Colonic mucosa (tissue), 4 donors: Measurements from ENCODE around the gene EPC2. TPM values are rescaled to one million over a fixed set of nuclear protein-coding genes. Genes with fewer than 3 reads are reported as not detected.

ENCODE experiments used
- DNase-seq: peaks from one replicate; pipeline ENCODE4 v3.0.0-alpha.2; 2020
- H3K27ac ChIP-seq: fragments of 200-600 bp; one replicate; pipeline ENCODE4 v1.8.0; 2021
- H3K27me3 ChIP-seq: fragments of 200-600 bp; one replicate; pipeline ENCODE4 v1.8.0; 2021
- H3K36me3 ChIP-seq: fragments of 200-600 bp; one replicate; pipeline ENCODE4 v1.8.0; 2021
- H3K4me1 ChIP-seq: fragments of 200-600 bp; one replicate; pipeline ENCODE4 v1.8.0; 2021; ENCODE audit warnings: mild to moderate bottlenecking
- H3K4me3 ChIP-seq: fragments of 200-600 bp; one replicate; pipeline ENCODE4 v1.8.0; 2021
- H3K9ac ChIP-seq, 2 donors: one replicate each; pipeline ENCODE4 v1.7.0; 2013; ENCODE audit warnings: control low read depth in 2 of 2, low read depth in 2 of 2, low read length in 2 of 2
- H3K9me3 ChIP-seq: fragments of 200-600 bp; one replicate; pipeline ENCODE4 v1.8.0; 2021
- CTCF ChIP-seq: fragments of 200-600 bp; IDR thresholded peaks from one replicate; pipeline ENCODE4 v1.8.0; 2022; ENCODE audit warnings: antibody characterized with exemption, mild to moderate bottlenecking
- intact Hi-C: fragments of 100-400 bp; cut with DNase I; formaldehyde crosslinking; loops from one replicate; pipeline ENCODE4 v1.14.1; 2022
- total RNA-seq, 2 donors: library from RNA; stranded (reverse); fragmentation: NEBNext Ultra II Directional in 1 of 2; extraction: Animal tissue kit (Norgen Biotek cat#: 25700) in 1 of 2; gene quantifications; one replicate each; pipeline ENCODE4 v1.2.1, GENCODE V29; 2021
- donor health status: healthy.
- donor health status: DM: no; HTN: no; CAD: no.
- donor health status: DM: no; HTN: no; CAD: no.

Gene EPC2
- total RNA-seq, 2 donors from 2014 or later: 18.4 to 20.7 TPM

DNA sequence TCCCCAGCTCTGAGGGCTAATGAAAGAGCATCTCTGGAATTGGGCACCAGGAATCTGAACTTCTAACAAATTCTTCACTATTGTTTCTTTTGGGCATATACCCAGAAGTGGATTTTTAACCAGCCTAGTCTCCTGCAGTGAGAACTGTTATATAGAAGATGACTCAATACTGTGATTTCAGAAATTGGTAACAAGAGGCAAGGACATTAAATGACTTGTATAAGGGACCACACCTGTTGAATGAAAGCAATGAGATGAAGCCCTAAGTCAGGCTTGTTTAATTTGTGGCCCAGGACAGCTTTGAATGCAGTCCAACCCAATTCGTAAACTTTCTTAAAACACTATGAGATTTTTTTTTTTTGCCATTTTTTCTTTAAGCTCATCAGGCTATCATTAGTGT, 57.9 kb downstream of the EPC2 start:
- no peak for TF ChIP-seq CTCF
- Histone ChIP-seq H3K4me1 (no peaks in the 10 kb centered on the region), H3K36me3 (no peaks in the 10 kb centered on the region)

DNA sequence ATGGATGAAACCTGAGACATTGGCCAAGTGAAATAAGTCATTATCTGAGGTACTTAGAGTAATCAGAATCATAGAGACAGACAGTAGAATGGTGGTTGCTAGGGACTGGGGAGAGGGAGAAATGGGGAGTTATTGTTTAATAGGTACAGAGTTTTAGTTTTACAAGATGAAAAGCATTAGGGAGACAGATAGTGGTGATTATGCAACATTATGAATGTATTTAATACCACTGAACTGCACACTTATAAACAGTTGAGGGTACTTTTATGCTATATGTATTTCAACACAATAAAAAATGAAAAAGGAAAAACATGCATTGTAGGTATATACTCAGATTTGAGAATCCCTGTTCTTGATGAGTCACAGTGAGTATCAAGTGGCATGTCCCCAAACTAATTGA, 59.7 kb downstream of the EPC2 start:
- H3K9ac ChIP-seq: no peak overlapping the region
- no peaks in the 10 kb centered on the region for H3K27me3 ChIP-seq
- no peaks in the 10 kb centered on the region for H3K36me3 ChIP-seq
- no peaks in the 10 kb centered on the region for H3K4me1 ChIP-seq
- TF ChIP-seq CTCF: no peak
- intact Hi-C loops: no loop called here
- H3K9me3 ChIP-seq: no peaks in the 10 kb centered on the region
- no peak for DNase-seq
- no peak overlapping the region for H3K27ac ChIP-seq
- H3K4me3 ChIP-seq: no peak overlapping the region

More for the DNA sequence above, 57.9 kb downstream of the EPC2 start:
- intact Hi-C loops: no loop called here
- Histone ChIP-seq H3K27me3 (no peaks in the 10 kb centered on the region), H3K4me3 (no peak overlapping the region), H3K9ac (no peak overlapping the region), H3K27ac (no peak overlapping the region), H3K9me3 (no peaks in the 10 kb centered on the region)
- DNase-seq: no peak

DNA sequence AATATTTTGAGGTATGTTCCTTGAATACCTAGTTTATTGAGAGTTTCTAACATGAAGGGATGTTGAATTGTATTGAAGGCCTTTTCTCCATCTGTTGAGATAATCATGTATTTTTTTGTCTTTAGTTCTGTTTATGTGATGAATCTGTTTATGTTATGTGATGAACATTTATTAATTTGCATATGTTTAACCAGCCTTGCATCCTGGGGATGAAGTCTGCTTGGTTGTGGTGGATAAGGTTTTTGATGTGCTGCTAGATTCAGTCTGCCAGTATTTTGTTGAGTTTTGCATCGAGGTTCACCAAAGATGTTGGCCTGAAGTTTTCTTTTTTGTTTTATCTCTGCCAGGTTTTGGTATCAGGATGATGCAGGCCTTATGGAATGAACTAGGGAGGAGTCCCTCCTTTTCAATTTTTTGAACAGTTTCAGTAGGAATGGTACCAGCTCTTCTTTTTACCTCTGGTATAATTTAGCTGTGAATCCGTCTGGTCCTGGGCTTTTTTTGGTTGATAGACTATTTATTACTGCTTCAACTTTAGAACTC, 71.9 kb downstream of the EPC2 start:
- H3K27ac ChIP-seq: no peak overlapping the region
- TF ChIP-seq CTCF: no peak
- H3K4me3 ChIP-seq: no peak overlapping the region
- no peak for DNase-seq
- no peaks in the 10 kb centered on the region for H3K9me3 ChIP-seq
- no peaks in the 10 kb centered on the region for H3K36me3 ChIP-seq
- H3K4me1 ChIP-seq: peaks cover 3% of the 10 kb centered on the region
- H3K9ac ChIP-seq: no peak overlapping the region
- no peaks in the 10 kb centered on the region for H3K27me3 ChIP-seq
- intact Hi-C loops: no loop called here

- Histone ChIP-seq H3K4me1 (peaks cover 3% of the 10 kb centered on the region), H3K27me3 (no peaks in the 10 kb centered on the region), H3K27ac (no peak overlapping the region), H3K36me3 (no peaks in the 10 kb centered on the region), H3K4me3 (no peak overlapping the region), H3K9ac (no peak overlapping the region), H3K9me3 (no peaks in the 10 kb centered on the region)
- no peak for TF ChIP-seq CTCF
- intact Hi-C loops: no loop called here
- DNase-seq: no peak
Measured at GRCh38 chr2:148718039-148718438, 73.5 kb downstream of the EPC2 start.

DNA sequence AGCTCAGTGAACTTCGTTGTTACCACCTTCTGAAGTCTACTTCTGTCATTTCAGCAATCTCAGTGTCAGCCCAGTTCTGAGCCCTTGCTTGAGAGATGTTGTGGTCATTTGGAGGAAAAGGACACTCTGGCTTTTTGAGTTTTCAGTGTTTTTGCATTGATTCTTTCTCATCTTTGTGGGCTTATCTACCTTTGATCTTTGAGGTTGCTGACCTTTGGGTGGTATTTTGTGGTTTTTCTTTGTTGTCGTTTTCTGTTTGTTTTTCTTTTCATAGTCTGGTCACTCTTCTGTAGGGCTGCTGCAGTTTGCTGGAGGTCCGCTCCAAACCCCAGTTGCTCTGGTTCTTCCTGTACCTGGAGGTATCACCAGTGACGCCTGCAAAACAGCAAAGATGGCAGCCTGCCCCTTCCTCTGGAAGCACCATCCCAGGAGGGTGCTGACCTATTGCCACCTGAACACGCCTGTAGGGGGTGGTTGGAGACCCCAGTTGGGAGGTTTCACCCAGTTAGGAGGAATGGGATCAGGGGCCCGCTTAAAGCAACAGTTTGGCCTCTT, 74.7 kb downstream of the EPC2 start:
- no peak overlapping the region for H3K27ac ChIP-seq
- H3K27me3 ChIP-seq: no peaks in the 10 kb centered on the region
- TF ChIP-seq CTCF: no peak
- intact Hi-C loops: no loop called here
- no peak overlapping the region for H3K9ac ChIP-seq
- DNase-seq: no peak
- H3K36me3 ChIP-seq: no peaks in the 10 kb centered on the region
- H3K4me3 ChIP-seq: no peak overlapping the region
- peaks cover 3% of the 10 kb centered on the region for H3K4me1 ChIP-seq
- no peaks in the 10 kb centered on the region for H3K9me3 ChIP-seq
